Neural cell (in vitro differentiated cells): ENCODE data around the gene BARHL2. TPM values are rescaled to one million over a fixed set of nuclear protein-coding genes. Genes with fewer than 3 reads are reported as not detected.

ENCODE experiments used
- H2AFZ ChIP-seq: fragments of 200-600, 300-800 bp; sonication (generic), shearing (Covaris generic); 2 replicates; pipeline ENCODE4 v1.6.0; 2014; ENCODE audit warnings: low read depth, mild to moderate bottlenecking, antibody characterized with exemption, low read length, moderate library complexity
- H3F3A ChIP-seq: fragments of 200-600 bp; shearing (Covaris generic); 2 replicates; pipeline ENCODE4 v1.6.1; 2016; ENCODE audit warnings: mild to moderate bottlenecking, moderate library complexity, mixed read lengths, antibody characterized with exemption, low read length; ENCODE audit not compliant: insufficient read depth, poor library complexity, severe bottlenecking
- H3K27ac ChIP-seq: fragments of 200-600, 300-800 bp; sonication (generic), shearing (Covaris generic); 2 replicates; pipeline ENCODE4 v1.5.1; 2014; ENCODE audit warnings: mild to moderate bottlenecking, low read length, moderate library complexity
- H3K27me3 ChIP-seq: fragments of 300-800, 200-600 bp; sonication (generic), shearing (Covaris generic); 2 replicates; pipeline ENCODE4 v1.6.0; 2014; ENCODE audit warnings: mild to moderate bottlenecking, low read depth, low read length, moderate library complexity; ENCODE audit not compliant: insufficient read depth
- H3K36me3 ChIP-seq: fragments of 300-800, 200-600 bp; sonication (generic), shearing (Covaris generic); 2 replicates; pipeline ENCODE4 v1.5.1; 2014; ENCODE audit warnings: mild to moderate bottlenecking, antibody characterized with exemption, low read length, moderate library complexity; ENCODE audit not compliant: insufficient read depth
- H3K4me2 ChIP-seq: fragments of 300-800, 200-600 bp; sonication (generic), shearing (Covaris generic); 2 replicates; pipeline ENCODE4 v1.6.0; 2014; ENCODE audit warnings: mild to moderate bottlenecking, low read length
- H3K4me3 ChIP-seq: fragments of 300-800, 200-600 bp; sonication (generic), shearing (Covaris generic); 2 replicates; pipeline ENCODE4 v1.5.1; 2014; ENCODE audit warnings: mild to moderate bottlenecking, low read length, moderate library complexity
- H3K79me2 ChIP-seq: fragments of 200-600 bp; shearing (Covaris generic); replicated peaks from 2 replicates; pipeline ENCODE4 v1.6.0; 2014; ENCODE audit warnings: mild to moderate bottlenecking, low read length, moderate library complexity; ENCODE audit not compliant: insufficient read depth
- H3K9ac ChIP-seq: fragments of 300-800, 200-600 bp; sonication (generic), shearing (Covaris generic); 2 replicates; pipeline ENCODE4 v1.6.1; 2016; ENCODE audit warnings: mild to moderate bottlenecking, low read length, mixed read lengths
- H3K9me2 ChIP-seq: fragments of 200-600 bp; shearing (Covaris generic); 2 replicates; pipeline ENCODE4 v1.6.1; 2016; ENCODE audit warnings: mild to moderate bottlenecking, low read length, mixed read lengths; ENCODE audit not compliant: insufficient read depth
- H3K9me3 ChIP-seq: fragments of 200-600, 300-800 bp; sonication (generic), shearing (Covaris generic); 2 replicates; pipeline ENCODE4 v1.6.1; 2016; ENCODE audit warnings: mild to moderate bottlenecking, mixed run types, low read length, moderate library complexity, mixed read lengths
- H4K20me1 ChIP-seq: fragments of 200-600 bp; shearing (Covaris generic); 2 replicates; pipeline ENCODE4 v1.6.1; 2016; ENCODE audit warnings: mild to moderate bottlenecking, mixed run types; ENCODE audit not compliant: insufficient read depth
- CTCF ChIP-seq: fragments of 450-650 bp; IDR thresholded peaks from 2 replicates; pipeline ENCODE4 v1.5.1; 2014; ENCODE audit warnings: antibody characterized with exemption, mild to moderate bottlenecking, moderate library complexity; ENCODE audit not compliant: poor library complexity, severe bottlenecking
- EZH2 ChIP-seq: fragments of 200-600, 300-800 bp; shearing (Covaris generic), sonication (generic); IDR thresholded peaks from 2 replicates; pipeline ENCODE4 v1.6.1; 2014; ENCODE audit warnings: antibody characterized with exemption, low read length, borderline replicate concordance, mild to moderate bottlenecking; ENCODE audit not compliant: insufficient read depth, poor library complexity, severe bottlenecking
- MXI1 ChIP-seq: fragments of 450-650 bp; conservative IDR thresholded peaks from 2 replicates; pipeline ENCODE4 v1.6.1; 2014; ENCODE audit warnings: antibody characterized with exemption, mild to moderate bottlenecking; ENCODE audit not compliant: poor library complexity, severe bottlenecking
- POLR2AphosphoS5 ChIP-seq: IDR thresholded peaks from 2 replicates; pipeline ENCODE4 v1.6.1; 2012
- RAD21 ChIP-seq: fragments of 450-650 bp; conservative IDR thresholded peaks from 2 replicates; pipeline ENCODE4 v1.6.1; 2014; ENCODE audit warnings: antibody characterized with exemption, mild to moderate bottlenecking, moderate library complexity
- SMC3 ChIP-seq: fragments of 450-650 bp; conservative IDR thresholded peaks from 2 replicates; pipeline ENCODE4 v1.6.1; 2014; ENCODE audit warnings: antibody characterized with exemption, mild to moderate bottlenecking, moderate library complexity; ENCODE audit not compliant: poor library complexity
- TAF1 ChIP-seq: IDR thresholded peaks from 2 replicates; pipeline ENCODE4 v1.6.1; 2012; ENCODE audit warnings: low read depth
- polyA plus RNA-seq: library from polyadenylated mRNA; depleted of rRNA; stranded (reverse); fragments of >200 nt; gene quantifications from 2 replicates; pipeline ENCODE4 v1.2.3, GENCODE V29; 2014
- TF ChIP-seq, protein P1 (sequence below): IDR thresholded peaks from 2 replicates; pipeline ENCODE4 v1.6.1; 2012; ENCODE audit warnings: borderline replicate concordance

Gene BARHL2
- polyA plus RNA-seq, 1 donor from 2014 or later: not detected

DNA sequence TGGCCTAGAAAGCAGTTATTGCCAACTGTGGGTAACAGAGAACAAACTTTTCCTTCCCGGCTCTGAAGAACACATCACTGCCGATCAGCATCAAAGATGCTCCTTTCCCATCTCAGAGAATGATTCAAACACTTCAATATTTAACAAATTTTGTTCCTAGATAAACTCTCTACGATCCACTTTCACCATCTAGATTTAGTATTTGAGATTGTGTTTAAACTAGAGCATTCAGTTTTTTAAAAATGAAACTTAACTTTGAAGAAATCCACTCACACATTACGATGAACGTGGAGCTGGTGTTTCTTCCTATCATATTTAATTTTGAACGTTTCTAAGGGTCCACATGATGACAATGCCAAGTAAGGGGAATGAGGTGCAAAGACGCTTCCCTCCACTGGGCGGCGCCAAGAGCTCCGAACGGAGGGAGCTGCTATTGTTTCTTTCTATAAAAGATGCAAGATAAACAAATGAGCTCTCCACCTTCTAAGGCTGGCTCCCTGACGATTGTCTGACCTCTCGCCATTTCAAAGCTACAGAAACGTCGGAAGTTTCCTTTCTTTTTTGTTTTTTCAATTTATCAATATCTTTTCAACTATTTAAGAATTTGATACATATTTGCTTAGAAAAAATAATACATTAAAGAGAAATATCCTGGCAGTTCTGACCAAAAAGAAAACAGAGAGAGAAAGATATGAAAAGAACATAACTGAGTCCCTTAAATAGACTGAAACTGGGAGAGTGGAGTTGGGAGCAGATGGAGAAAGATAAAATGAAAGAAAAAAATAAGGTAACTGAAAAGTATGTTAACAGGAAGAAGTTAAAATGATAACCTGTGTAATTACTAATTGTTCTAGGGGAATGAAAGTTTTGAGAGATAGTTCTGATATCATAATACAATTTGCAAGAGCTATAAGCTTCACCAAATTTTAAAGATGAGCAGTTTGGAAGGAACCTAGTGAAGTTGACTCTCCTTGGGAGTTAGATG lies 4.4 kb upstream of the BARHL2 start:
- Histone ChIP-seq H3K27ac (no peak overlapping the region), H3K9ac (no peak overlapping the region), H3K9me2 (no peaks in the 10 kb centered on the region), H3F3A (no peaks in the 10 kb centered on the region), H3K36me3 (no peaks in the 10 kb centered on the region), H4K20me1 (no peaks in the 10 kb centered on the region), H3K9me3 (no peaks in the 10 kb centered on the region), H3K4me3 (no peak overlapping the region), H2AFZ (no peak overlapping the region), H3K27me3 (peaks cover 98% of the 10 kb centered on the region), H3K79me2 (no peaks in the 10 kb centered on the region), H3K4me2 (no peak overlapping the region)
- TF ChIP-seq POLR2AphosphoS5 (no peak), RAD21 (peak; percentile 68), EZH2 (no peak), TAF1 (no peak), CTCF (peak; percentile 74), SMC3 (peak; percentile 77), MXI1 (no peak)
- TF ChIP-seq, protein P1, sequence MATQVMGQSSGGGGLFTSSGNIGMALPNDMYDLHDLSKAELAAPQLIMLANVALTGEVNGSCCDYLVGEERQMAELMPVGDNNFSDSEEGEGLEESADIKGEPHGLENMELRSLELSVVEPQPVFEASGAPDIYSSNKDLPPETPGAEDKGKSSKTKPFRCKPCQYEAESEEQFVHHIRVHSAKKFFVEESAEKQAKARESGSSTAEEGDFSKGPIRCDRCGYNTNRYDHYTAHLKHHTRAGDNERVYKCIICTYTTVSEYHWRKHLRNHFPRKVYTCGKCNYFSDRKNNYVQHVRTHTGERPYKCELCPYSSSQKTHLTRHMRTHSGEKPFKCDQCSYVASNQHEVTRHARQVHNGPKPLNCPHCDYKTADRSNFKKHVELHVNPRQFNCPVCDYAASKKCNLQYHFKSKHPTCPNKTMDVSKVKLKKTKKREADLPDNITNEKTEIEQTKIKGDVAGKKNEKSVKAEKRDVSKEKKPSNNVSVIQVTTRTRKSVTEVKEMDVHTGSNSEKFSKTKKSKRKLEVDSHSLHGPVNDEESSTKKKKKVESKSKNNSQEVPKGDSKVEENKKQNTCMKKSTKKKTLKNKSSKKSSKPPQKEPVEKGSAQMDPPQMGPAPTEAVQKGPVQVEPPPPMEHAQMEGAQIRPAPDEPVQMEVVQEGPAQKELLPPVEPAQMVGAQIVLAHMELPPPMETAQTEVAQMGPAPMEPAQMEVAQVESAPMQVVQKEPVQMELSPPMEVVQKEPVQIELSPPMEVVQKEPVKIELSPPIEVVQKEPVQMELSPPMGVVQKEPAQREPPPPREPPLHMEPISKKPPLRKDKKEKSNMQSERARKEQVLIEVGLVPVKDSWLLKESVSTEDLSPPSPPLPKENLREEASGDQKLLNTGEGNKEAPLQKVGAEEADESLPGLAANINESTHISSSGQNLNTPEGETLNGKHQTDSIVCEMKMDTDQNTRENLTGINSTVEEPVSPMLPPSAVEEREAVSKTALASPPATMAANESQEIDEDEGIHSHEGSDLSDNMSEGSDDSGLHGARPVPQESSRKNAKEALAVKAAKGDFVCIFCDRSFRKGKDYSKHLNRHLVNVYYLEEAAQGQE: no peak

- H3K27ac ChIP-seq: no peak overlapping the region
- H3K4me2 ChIP-seq: no peak overlapping the region
- H3K9ac ChIP-seq: no peak overlapping the region
- no peaks in the 10 kb centered on the region for H3K9me3 ChIP-seq
- TF ChIP-seq SMC3 (no peak), EZH2 (no peak), POLR2AphosphoS5 (no peak), MXI1 (no peak), RAD21 (no peak), CTCF (no peak), TAF1 (no peak)
- TF ChIP-seq, protein P1: no peak
- no peaks in the 10 kb centered on the region for H3K79me2 ChIP-seq
- H3K27me3 ChIP-seq: peaks cover 98% of the 10 kb centered on the region
- H3F3A ChIP-seq: no peaks in the 10 kb centered on the region
- H3K9me2 ChIP-seq: no peaks in the 10 kb centered on the region
- H2AFZ ChIP-seq: no peak overlapping the region
- no peak overlapping the region for H3K4me3 ChIP-seq
- H3K36me3 ChIP-seq: no peaks in the 10 kb centered on the region
- no peaks in the 10 kb centered on the region for H4K20me1 ChIP-seq
Measured at GRCh38 chr1:90720145-90720636, 3.1 kb upstream of the BARHL2 start.
